ENCODE results near the gene WDR41. TPM values are rescaled to one million over a fixed set of nuclear protein-coding genes. Genes with fewer than 3 reads are reported as not detected.

Gene WDR41
- total and polyA plus RNA-seq, 2 of the 4 experiments (the other 2 are of a cell fraction) = 38.1 to 72.1 TPM

- dilution Hi-C loops (cut with HindIII; ENCODE audit: low sequenced_read_pairs, unreplicated experiment) = no loop called here
- TF ChIP-seq MXI1 (IDR thresholded peaks at IDR 0.05; ENCODE audit: borderline replicate concordance, low read depth, low read length) (no peak), POLR2A (IDR thresholded peaks at IDR 0.05; ENCODE audit: low read depth, low read length) (no peak), USF2 (IDR thresholded peaks at IDR 0.05; ENCODE audit: low read depth, low read length) (no peak), MAFK (IDR thresholded peaks at IDR 0.05; ENCODE audit: low read depth, low read length) (no peak)
- ATAC-seq (ENCODE audit: low read depth) (no peak), DNase-seq (no peak)
- H3K14ac ChIP-seq (replicated peaks; ENCODE audit: low read depth, low read length) = no peak overlapping the region
- no peaks in the 10 kb centered on the region for H3K9me3 ChIP-seq (ENCODE audit: control insufficient read depth, insufficient read depth, low read length)
- H2BK5ac ChIP-seq (ENCODE audit: low read depth, low read length, poor library complexity, severe bottlenecking) = no peak overlapping the region
- H3K9me1 ChIP-seq (ENCODE audit: insufficient read depth, low read length) = 0 out of 2 replicates have a peak, but pooled peaks cover 4% of the 10 kb centered on the region
- H3K79me1 ChIP-seq (ENCODE audit: low read depth in 1 of 2, low read length in 2 of 2) = no peaks in the 10 kb centered on the region
- no peak overlapping the region for H3K18ac ChIP-seq (ENCODE audit: low read depth, low read length)
- no peak overlapping the region for H2BK15ac ChIP-seq (ENCODE audit: low read depth, low read length)
- H2BK20ac ChIP-seq (ENCODE audit: low read depth, low read length) = no peak overlapping the region
- no peak overlapping the region for H3K4me3 ChIP-seq (ENCODE audit: insufficient read depth, low read depth, low read length)
- H3K27me3 ChIP-seq (ENCODE audit: control insufficient read depth, insufficient read depth, low read length) = peaks cover 7% of the 10 kb centered on the region; the same call in 1 of the 2 replicates
- no peak overlapping the region for H2AK9ac ChIP-seq (replicated peaks; ENCODE audit: low read depth, low read length, poor library complexity)
- no peak overlapping the region for H2AFZ ChIP-seq (replicated peaks; ENCODE audit: low read length, poor library complexity)
- no peak overlapping the region for H3K4ac ChIP-seq (ENCODE audit: low read depth, low read length)
- H3K27ac ChIP-seq (ENCODE audit: insufficient read depth, low read length) = no peak overlapping the region
- ChIA-PET CTCF (no interaction called here), POLR2A (ENCODE audit: unreplicated experiment) (no interaction called here)
- in situ Hi-C loops (cut with MboI; ENCODE audit: low sequenced_read_pairs) = no loop called here
- H2AK5ac ChIP-seq (ENCODE audit: low read depth, low read length) = no peak overlapping the region
- no peak overlapping the region for H3K23ac ChIP-seq (ENCODE audit: low read depth, low read length)
- no peak overlapping the region for H4K91ac ChIP-seq (ENCODE audit: insufficient read depth, low read depth, low read length)
- WGBS, 2 experiments (ENCODE audit: extremely low coverage in 2 of 2, insufficient read length in 1 of 2) = no CpG with 5 or more reads among the region's 8 CpGs
- no peak overlapping the region for H4K5ac ChIP-seq (ENCODE audit: low read depth, low read length)
- BruUV-seq (replicated peaks) = no TSS peak
- H3K4me2 ChIP-seq (ENCODE audit: low read depth, low read length) = no peak overlapping the region
- no peaks in the 10 kb centered on the region for H4K20me1 ChIP-seq (ENCODE audit: insufficient read depth, low read length)
- H2BK120ac ChIP-seq (ENCODE audit: low read depth, low read length) = no peak overlapping the region
- intact Hi-C loops (cut with micrococcal nuclease) = no loop called here
- no peaks in the 10 kb centered on the region for H3K36me3 ChIP-seq (ENCODE audit: control insufficient read depth, insufficient read depth, low read length)
- H4K8ac ChIP-seq (ENCODE audit: low read depth in 2 of 2, low read length in 2 of 2) = no peak overlapping the region
- no peak overlapping the region for H3K9ac ChIP-seq (ENCODE audit: low read depth, low read length)
- peaks cover 4% of the 10 kb centered on the region for H3K4me1 ChIP-seq (ENCODE audit: control insufficient read depth, insufficient read depth, low read length)
- no peak overlapping the region for H3K56ac ChIP-seq (ENCODE audit: extremely low read depth, insufficient read depth, low read length)
Observed at GRCh38 chr5:77398896-77399295, 93.2 kb downstream of the WDR41 start.

Measured in IMR-90 (cell line).